HCT116 (cell line): ENCODE results near the gene C10orf143. TPM values are rescaled to one million over a fixed set of nuclear protein-coding genes. Genes with fewer than 3 reads are reported as not detected.

ENCODE experiments used
- ATAC-seq: fragments of 200-7000 bp; cut with Tn5 transposase; 2 replicates; pipeline ENCODE4 v1.9.1; 2020; ENCODE audit warnings: mild to moderate bottlenecking, moderate library complexity
- BruUV-seq: library from RNA; stranded (reverse); fragments of 400-500 nt; replicated peaks from 2 replicates; lab custom pipeline; 2021; lab: Mats Ljungman, UMichigan
- CTCF ChIA-PET: fragments of 300-600 bp; sonication (Branson Sonifier 250); formaldehyde crosslinking; loops from one replicate; lab custom pipeline; 2021; ENCODE audit warnings: antibody characterized with exemption; lab: Charles Lee
- POLR2A ChIA-PET: fragments of 300-600, 350-600 bp; sonication (Branson Sonifier 250); formaldehyde crosslinking; loops from one replicate; lab custom pipeline; 2021; ENCODE audit warnings: antibody characterized with exemption; lab: Charles Lee
- RAD21 ChIA-PET, 2 experiments: fragments of 300-600 bp; sonication (Branson Sonifier 250); formaldehyde crosslinking; loops; one replicate each; lab custom pipeline; 2023; ENCODE audit warnings: low total read pairs in 2 of 2; ENCODE audit not compliant: uncharacterized antibody in 2 of 2, unreplicated experiment in 2 of 2, low non-redundant PET in 1 of 2; lab: Charles Lee
- DNase-seq: peaks from one replicate; pipeline ENCODE4 v3.0.0-alpha.2; 2010; ENCODE audit warnings: low read depth, low spot score
- H2AFZ ChIP-seq: fragments of 200-600 bp; shearing (Covaris generic), sonication (generic); 2 replicates; pipeline ENCODE4 v1.6.1; 2017; ENCODE audit warnings: low read depth, mixed run types, mixed read lengths, antibody characterized with exemption, low read length; ENCODE audit not compliant: poor library complexity, severe bottlenecking
- H3K27ac ChIP-seq: 2 replicates; pipeline ENCODE4 v1.5.1; 2012; ENCODE audit warnings: low read depth, low read length
- H3K27me3 ChIP-seq: fragments of 200-600 bp; sonication (generic); 2 replicates; pipeline ENCODE4 v1.6.1; 2016; ENCODE audit warnings: mixed run types, low read length, mixed read lengths; ENCODE audit not compliant: insufficient read depth
- H3K36me3 ChIP-seq, 2 experiments: fragments of 200-500 bp in 1 of 2; fragments of 200-600 bp in 1 of 2; sonication (Bioruptor generic) in 1 of 2; sonication (generic) in 1 of 2; 2 replicates each; pipeline versions ENCODE4 v1.5.1 to v1.6.1; 2014 to 2016; ENCODE audit warnings: low read length in 2 of 2, inconsistent platforms in 1 of 2, mixed read lengths in 1 of 2, mixed run types in 1 of 2; ENCODE audit not compliant: insufficient read depth in 2 of 2, control insufficient read depth in 1 of 2
- H3K4me1 ChIP-seq, 2 experiments: fragments of 200-600 bp in 1 of 2; sonication (generic) in 1 of 2; 2 replicates each; pipeline versions ENCODE4 v1.5.1 to v1.6.1; 2012 to 2017; ENCODE audit warnings: low read length in 2 of 2, inconsistent platforms in 1 of 2, mild to moderate bottlenecking in 1 of 2, mixed read lengths in 1 of 2, mixed run types in 1 of 2, moderate library complexity in 1 of 2; ENCODE audit not compliant: insufficient read depth in 2 of 2, control insufficient read depth in 1 of 2
- H3K4me2 ChIP-seq: fragments of 200-600 bp; sonication (generic); 2 replicates; pipeline ENCODE4 v1.6.1; 2017; ENCODE audit warnings: mixed run types, low read length, mixed read lengths
- H3K4me3 ChIP-seq, 2 experiments: fragments of 200-600 bp in 1 of 2; sonication (generic) in 1 of 2; replicated peaks in 1 of 2; 2 replicates each; pipeline ENCODE4 v1.5.1; 2011 to 2016; ENCODE audit warnings: low read length in 2 of 2, control low read depth in 1 of 2, low read depth in 1 of 2, mild to moderate bottlenecking in 1 of 2, mixed read lengths in 1 of 2, mixed run types in 1 of 2
- H3K79me2 ChIP-seq: fragments of 200-600 bp; sonication (generic); 2 replicates; pipeline ENCODE4 v1.6.1; 2017; ENCODE audit warnings: mild to moderate bottlenecking, mixed run types, low read length, moderate library complexity, mixed read lengths; ENCODE audit not compliant: insufficient read depth
- H3K9ac ChIP-seq: fragments of 200-600 bp; sonication (generic); 2 replicates; pipeline ENCODE4 v1.6.1; 2016; ENCODE audit warnings: low read length, mixed read lengths
- H3K9me2 ChIP-seq: fragments of 200-600 bp; sonication (generic), shearing (Covaris generic); 2 replicates; pipeline ENCODE4 v1.6.1; 2017; ENCODE audit warnings: mixed run types, mild to moderate bottlenecking, moderate library complexity; ENCODE audit not compliant: insufficient read depth
- H3K9me3 ChIP-seq, 2 experiments: fragments of 200-500 bp in 1 of 2; fragments of 200-600 bp in 1 of 2; sonication (Bioruptor generic) in 1 of 2; sonication (generic) in 1 of 2; 2 replicates each; pipeline ENCODE4 v1.6.1; 2014 to 2017; ENCODE audit warnings: low read length in 2 of 2, mixed read lengths in 2 of 2, inconsistent platforms in 1 of 2, low read depth in 1 of 2, mild to moderate bottlenecking in 1 of 2, mixed run types in 1 of 2, moderate library complexity in 1 of 2; ENCODE audit not compliant: control insufficient read depth in 1 of 2, insufficient read depth in 1 of 2
- H4K20me1 ChIP-seq: fragments of 200-600 bp; sonication (generic), shearing (Covaris generic); 2 replicates; pipeline ENCODE4 v1.6.1; 2017; ENCODE audit warnings: mixed run types, mild to moderate bottlenecking, moderate library complexity; ENCODE audit not compliant: insufficient read depth
- CBX3 ChIP-seq: IDR thresholded peaks from 2 replicates; pipeline ENCODE4 v1.6.1; 2012; ENCODE audit warnings: low read depth
- CEBPB ChIP-seq: IDR thresholded peaks from 2 replicates; pipeline ENCODE4 v1.6.1; 2012; ENCODE audit warnings: low read depth
- EZH2 ChIP-seq: fragments of 200-600 bp; sonication (generic); IDR thresholded peaks from 2 replicates; pipeline ENCODE4 v1.6.1; 2017; ENCODE audit warnings: antibody characterized with exemption, mixed run types
- EZH2phosphoT487 ChIP-seq: fragments of 200-600 bp; IDR thresholded peaks from 2 replicates; pipeline ENCODE4 v1.6.1; 2018; ENCODE audit warnings: antibody characterized with exemption, borderline replicate concordance
- FOSL1 ChIP-seq: IDR thresholded peaks from 2 replicates; pipeline ENCODE4 v1.6.1; 2012; ENCODE audit warnings: low read depth
- POLR2A ChIP-seq: IDR thresholded peaks from 2 replicates; pipeline ENCODE4 v1.7.0; 2011; ENCODE audit warnings: borderline replicate concordance; ENCODE audit not compliant: insufficient read depth, insufficient read length; ENCODE audit errors: extremely low read depth
- SIN3A ChIP-seq: IDR thresholded peaks from 2 replicates; pipeline ENCODE4 v1.6.1; 2012; ENCODE audit warnings: low read depth
- TCF7L2 ChIP-seq: IDR thresholded peaks from 2 replicates; pipeline ENCODE4 v1.7.0; 2011; ENCODE audit warnings: borderline replicate concordance, inconsistent platforms; ENCODE audit not compliant: insufficient read depth, insufficient read length; ENCODE audit errors: extremely low read depth
- intact Hi-C: fragments of 100-400 bp; cut with micrococcal nuclease; formaldehyde crosslinking; loops from 2 replicates; pipeline ENCODE4 v1.10.0; 2022
- total RNA-seq: library from RNA; stranded (reverse); gene quantifications from one replicate; pipeline ENCODE4 v1.2.1, GENCODE V29; 2021; ENCODE audit not compliant: unreplicated experiment
- TF ChIP-seq, protein P1 (sequence below): IDR thresholded peaks from 2 replicates; pipeline ENCODE4 v1.6.1; 2012
- TF ChIP-seq, protein P2 (sequence below), 3 experiments: fragments of 200-600 bp in 1 of 3; sonication (generic) in 1 of 3; IDR thresholded peaks in 2 of 3; conservative IDR thresholded peaks in 1 of 3; 2 replicates each; pipeline ENCODE4 v1.5.1; 2012 to 2017; ENCODE audit warnings: low read depth in 2 of 3, low read length in 2 of 3, antibody characterized with exemption in 1 of 3, borderline replicate concordance in 1 of 3, control low read depth in 1 of 3, mild to moderate bottlenecking in 1 of 3, mixed read lengths in 1 of 3, mixed run types in 1 of 3, moderate library complexity in 1 of 3; ENCODE audit not compliant: insufficient read depth in 1 of 3

C10orf143 gene
- total RNA-seq, 1 experiment from 2014 or later = 0.66 TPM

DNA sequence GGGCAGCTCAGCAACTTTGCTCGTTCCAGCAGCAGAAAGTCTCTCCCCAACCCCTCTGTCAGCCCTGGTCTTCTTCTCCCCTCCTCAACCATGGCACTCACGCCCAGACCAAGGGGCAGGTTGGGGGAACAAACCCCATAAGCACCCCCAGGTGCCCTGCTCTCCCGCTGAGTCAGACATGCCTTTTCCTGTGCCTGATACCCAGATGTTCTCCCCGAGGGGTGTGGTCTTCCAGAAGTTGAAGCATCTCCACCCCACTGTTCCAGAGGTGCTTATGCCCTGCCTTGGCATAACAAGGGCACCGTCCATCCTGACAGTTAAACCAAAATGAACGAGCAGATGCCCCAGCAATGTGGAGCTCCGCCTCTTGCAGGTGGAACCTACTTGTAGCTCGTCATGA is 67.1 kb downstream of the C10orf143 start:
- ChIA-PET CTCF (no interaction called here), POLR2A (no interaction called here), RAD21 (no interaction called here)
- no peak for DNase-seq
- no peak overlapping the region for H3K27ac ChIP-seq
- no peak overlapping the region for H2AFZ ChIP-seq
- no peak overlapping the region for H3K9ac ChIP-seq
- no peaks in the 10 kb centered on the region for H4K20me1 ChIP-seq
- no peak overlapping the region for H3K4me2 ChIP-seq
- TF ChIP-seq FOSL1 (no peak), EZH2phosphoT487 (no peak), EZH2 (no peak), CBX3 (no peak), SIN3A (no peak), POLR2A (no peak), CEBPB (no peak), TCF7L2 (no peak)
- TF ChIP-seq, protein P1, sequence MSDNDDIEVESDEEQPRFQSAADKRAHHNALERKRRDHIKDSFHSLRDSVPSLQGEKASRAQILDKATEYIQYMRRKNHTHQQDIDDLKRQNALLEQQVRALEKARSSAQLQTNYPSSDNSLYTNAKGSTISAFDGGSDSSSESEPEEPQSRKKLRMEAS = no peak
- TF ChIP-seq, protein P2, sequence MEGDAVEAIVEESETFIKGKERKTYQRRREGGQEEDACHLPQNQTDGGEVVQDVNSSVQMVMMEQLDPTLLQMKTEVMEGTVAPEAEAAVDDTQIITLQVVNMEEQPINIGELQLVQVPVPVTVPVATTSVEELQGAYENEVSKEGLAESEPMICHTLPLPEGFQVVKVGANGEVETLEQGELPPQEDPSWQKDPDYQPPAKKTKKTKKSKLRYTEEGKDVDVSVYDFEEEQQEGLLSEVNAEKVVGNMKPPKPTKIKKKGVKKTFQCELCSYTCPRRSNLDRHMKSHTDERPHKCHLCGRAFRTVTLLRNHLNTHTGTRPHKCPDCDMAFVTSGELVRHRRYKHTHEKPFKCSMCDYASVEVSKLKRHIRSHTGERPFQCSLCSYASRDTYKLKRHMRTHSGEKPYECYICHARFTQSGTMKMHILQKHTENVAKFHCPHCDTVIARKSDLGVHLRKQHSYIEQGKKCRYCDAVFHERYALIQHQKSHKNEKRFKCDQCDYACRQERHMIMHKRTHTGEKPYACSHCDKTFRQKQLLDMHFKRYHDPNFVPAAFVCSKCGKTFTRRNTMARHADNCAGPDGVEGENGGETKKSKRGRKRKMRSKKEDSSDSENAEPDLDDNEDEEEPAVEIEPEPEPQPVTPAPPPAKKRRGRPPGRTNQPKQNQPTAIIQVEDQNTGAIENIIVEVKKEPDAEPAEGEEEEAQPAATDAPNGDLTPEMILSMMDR (IDR thresholded peaks at IDR 0.05 in 2 of 3, conservative IDR thresholded peaks at IDR 0.05 in 1 of 3; ENCODE audit: borderline replicate concordance in 1 of 3, insufficient read depth in 1 of 3, low read depth in 2 of 3, low read length in 2 of 3) = no peak
- BruUV-seq = no TSS peak
- ATAC-seq = no peak
- no peaks in the 10 kb centered on the region for H3K79me2 ChIP-seq
- H3K27me3 ChIP-seq = no peaks in the 10 kb centered on the region
- intact Hi-C loops = no loop called here
- H3K9me3 ChIP-seq = no peaks in the 10 kb centered on the region
- no peaks in the 10 kb centered on the region for H3K36me3 ChIP-seq
- no peaks in the 10 kb centered on the region for H3K9me2 ChIP-seq
- no peaks in the 10 kb centered on the region for H3K4me1 ChIP-seq
- H3K4me3 ChIP-seq = no peak overlapping the region
